ENCODE results near the gene DOK1.

Gene DOK1

GRCh38 chr2:74566754-74567085 lies 12.2 kb downstream of the DOK1 start:
- H3K4me3 ChIP-seq (ENCODE audit: low read depth, low read length): no peak overlapping the region

- H3K4me3 ChIP-seq (ENCODE audit: low read depth, low read length): no peak overlapping the region
Observed at GRCh38 chr2:74567881-74568280, 13.4 kb downstream of the DOK1 start.

DNA sequence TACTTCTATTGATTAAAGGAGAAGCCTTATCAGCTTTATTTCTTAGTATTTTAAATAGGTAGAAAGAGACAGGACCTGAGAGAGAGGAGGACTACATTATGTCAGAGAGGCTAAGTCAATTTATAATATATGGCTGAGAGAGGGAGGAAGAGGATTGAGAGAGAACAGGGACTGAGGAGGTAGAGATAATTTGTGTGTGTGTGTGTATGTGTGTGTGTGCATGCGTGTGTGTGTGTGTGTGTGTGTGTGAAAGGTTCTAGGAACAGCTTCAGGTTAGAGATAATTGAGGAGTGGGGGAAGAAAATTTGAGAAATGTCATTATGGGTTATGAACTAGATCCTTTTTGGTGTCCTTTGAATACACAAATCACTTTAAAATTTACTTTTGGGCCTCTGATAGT lies 15.2 kb downstream of the DOK1 start:
- no peak overlapping the region for H3K4me3 ChIP-seq (ENCODE audit: low read depth, low read length)

DNA sequence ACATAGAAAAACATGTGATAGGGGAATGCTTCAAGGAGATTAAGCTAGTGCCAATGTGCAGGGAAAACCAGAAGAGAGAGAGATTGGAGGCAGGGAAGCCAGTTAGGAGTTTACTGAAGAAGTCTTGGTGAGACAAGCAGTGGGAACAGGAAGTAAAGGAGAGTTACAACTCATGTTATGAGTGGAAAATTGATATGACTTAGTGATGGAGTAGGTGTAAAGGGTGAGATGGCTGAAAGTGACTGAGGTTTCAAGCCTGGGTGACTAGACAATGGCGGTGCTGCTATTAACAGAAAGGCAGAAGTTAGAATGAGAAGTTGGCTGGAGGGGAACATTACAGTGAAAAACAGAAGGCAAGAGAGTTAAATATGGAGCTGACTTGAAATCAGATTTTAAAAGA lies 16.5 kb downstream of the DOK1 start:
- no peak overlapping the region for H3K4me3 ChIP-seq (ENCODE audit: low read depth, low read length)

- no peak overlapping the region for H3K4me3 ChIP-seq (ENCODE audit: low read depth, low read length)
Observed at GRCh38 chr2:74572178-74572925, 17.8 kb downstream of the DOK1 start.

DNA sequence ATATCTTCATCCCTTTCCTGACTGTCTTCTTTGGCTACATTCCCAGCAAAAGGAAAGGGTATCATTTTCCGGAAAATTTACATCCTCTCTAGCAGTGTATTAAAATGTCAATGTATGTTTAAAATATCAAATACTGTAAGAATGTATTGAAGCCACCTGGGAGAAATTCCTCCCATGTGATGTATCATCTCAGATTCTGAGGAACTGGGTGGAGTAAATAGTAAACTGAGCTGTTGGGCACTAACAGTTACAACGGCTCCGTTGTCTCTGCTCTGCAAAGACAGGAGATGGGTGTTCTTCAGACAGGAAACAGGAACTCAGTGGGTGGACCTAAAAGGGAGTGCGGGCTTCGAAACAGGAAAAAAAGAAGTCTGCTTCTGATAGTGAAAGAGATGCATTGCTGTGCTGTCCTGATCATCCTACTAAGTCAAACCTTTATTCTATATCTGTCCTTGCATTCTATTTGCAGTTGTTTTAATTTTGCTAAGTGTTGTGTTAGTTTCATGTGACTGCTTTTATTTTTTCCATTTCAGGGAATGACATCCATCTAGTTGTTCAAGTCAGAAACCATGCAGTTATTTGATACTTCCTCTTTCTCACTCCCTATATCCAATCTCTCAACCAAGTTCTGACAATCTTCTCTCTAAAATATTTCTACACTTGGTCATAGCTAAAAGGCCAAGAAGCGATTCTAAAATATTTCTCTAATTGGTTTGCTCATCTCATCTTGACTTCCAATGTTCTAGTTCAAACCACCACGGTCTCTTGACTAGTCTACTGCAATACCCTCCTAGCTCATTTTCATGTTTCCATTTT lies 19.4 kb downstream of the DOK1 start:
- H3K4me3 ChIP-seq (ENCODE audit: low read depth, low read length): no peak overlapping the region

DNA sequence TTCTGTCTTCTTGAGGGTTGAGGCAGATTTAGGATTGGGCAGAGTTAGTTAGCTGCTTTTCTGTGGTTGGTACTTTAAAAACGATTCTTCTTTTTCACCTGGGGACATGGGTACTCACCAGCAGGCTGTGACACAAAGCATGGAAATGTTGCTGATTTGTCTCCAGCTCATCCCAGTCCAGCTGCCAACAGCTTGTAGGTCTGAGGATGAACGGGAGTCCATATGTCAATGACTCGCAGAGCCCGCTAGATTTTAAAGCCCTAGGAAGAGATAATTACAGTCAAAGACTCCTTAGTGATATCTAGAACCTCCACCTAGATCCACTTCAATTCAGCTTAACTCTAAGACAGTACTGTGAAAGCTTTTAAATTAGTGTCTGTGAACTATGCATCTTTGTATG lies 20.8 kb downstream of the DOK1 start:
- no peak overlapping the region for H3K4me3 ChIP-seq (ENCODE audit: low read depth, low read length)

DNA sequence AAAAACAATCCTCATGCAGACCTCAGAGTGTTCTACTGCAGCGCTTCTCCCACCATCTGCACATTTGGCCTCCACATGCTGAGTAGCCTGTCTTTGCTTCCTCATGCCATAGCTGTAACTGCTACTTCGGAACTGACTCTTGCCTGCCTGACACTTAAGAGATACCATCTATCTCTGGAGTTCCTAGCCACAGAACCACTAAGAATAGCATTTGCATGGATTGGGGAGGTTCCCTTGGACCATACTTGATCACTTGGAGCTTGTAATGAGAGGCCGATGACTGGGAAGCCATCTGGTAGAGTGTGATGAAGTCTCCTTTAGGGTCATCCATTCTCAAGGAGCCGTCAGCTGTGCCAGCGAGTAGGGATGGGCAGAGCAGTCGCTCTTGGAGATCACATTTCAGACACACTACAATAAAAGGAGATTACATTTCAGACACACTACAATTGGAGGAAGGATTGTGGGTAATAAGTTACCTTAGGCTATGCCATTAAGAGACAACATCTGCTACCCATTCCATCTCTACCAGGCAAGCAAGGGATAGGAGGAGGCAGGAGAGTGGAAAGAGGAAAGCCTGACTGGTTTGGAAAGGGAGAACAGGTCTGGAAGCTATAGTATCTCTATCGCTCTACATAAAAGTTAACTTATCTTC lies 21.8 kb downstream of the DOK1 start:
- no peak overlapping the region for H3K4me3 ChIP-seq (ENCODE audit: low read depth, low read length)

GRCh38 chr2:74576863-74577229 lies 22.3 kb downstream of the DOK1 start:
- H3K4me3 ChIP-seq (ENCODE audit: low read depth, low read length): no peak overlapping the region

GRCh38 chr2:74577448-74577847 lies 22.9 kb downstream of the DOK1 start:
- no peak overlapping the region for H3K4me3 ChIP-seq (ENCODE audit: low read depth, low read length)

DNA sequence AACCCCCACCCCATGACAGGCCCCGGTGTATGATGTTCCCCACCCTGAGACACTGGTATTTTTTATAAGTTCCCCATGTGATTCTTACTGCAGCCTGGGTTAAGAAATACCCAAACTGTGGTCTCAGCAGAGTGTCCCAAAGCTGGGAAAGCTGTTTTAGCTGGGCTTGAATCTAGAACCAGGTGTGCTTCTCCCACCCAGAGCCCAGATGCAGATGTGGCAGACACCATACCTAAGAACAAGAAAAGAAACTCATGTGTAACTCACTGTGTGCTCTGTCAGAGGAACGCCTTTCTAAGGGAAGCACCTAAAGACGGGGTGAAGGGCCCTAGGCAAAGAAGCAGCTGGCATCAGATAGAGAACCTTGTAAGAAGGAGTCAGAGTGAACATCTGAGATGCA lies 23.9 kb downstream of the DOK1 start:
- H3K4me3 ChIP-seq (ENCODE audit: low read depth, low read length): no peak overlapping the region

DNA sequence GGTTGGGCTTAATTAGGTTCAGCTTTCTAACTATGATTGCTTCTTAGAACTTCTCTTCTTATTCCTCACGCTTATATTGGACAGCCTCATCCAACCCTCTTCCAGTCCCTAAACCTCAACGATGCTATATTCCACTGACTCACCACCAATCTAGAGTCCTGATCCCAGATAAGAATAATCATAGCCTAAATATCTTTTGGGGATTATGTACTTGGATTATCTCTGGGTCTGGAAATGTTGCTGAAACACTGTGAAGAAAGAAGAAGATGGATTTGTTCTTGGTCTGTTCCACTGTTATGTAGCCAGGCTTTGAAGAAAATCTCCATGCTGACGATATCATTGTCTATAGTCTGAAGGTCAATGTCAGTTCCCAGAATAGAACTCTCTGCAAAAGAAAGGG lies 26.9 kb downstream of the DOK1 start:
- no peak overlapping the region for H3K4me3 ChIP-seq (ENCODE audit: low read depth, low read length)

- no peak overlapping the region for H3K4me3 ChIP-seq (ENCODE audit: low read depth, low read length)
Observed at GRCh38 chr2:74582184-74582583, 27.7 kb downstream of the DOK1 start.

GRCh38 chr2:74583504-74583903 lies 29.0 kb downstream of the DOK1 start:
- H3K4me3 ChIP-seq (ENCODE audit: low read depth, low read length): no peak overlapping the region

- H3K4me3 ChIP-seq (ENCODE audit: low read depth, low read length): no peak overlapping the region
Observed at GRCh38 chr2:74584088-74584645, 29.6 kb downstream of the DOK1 start.

DNA sequence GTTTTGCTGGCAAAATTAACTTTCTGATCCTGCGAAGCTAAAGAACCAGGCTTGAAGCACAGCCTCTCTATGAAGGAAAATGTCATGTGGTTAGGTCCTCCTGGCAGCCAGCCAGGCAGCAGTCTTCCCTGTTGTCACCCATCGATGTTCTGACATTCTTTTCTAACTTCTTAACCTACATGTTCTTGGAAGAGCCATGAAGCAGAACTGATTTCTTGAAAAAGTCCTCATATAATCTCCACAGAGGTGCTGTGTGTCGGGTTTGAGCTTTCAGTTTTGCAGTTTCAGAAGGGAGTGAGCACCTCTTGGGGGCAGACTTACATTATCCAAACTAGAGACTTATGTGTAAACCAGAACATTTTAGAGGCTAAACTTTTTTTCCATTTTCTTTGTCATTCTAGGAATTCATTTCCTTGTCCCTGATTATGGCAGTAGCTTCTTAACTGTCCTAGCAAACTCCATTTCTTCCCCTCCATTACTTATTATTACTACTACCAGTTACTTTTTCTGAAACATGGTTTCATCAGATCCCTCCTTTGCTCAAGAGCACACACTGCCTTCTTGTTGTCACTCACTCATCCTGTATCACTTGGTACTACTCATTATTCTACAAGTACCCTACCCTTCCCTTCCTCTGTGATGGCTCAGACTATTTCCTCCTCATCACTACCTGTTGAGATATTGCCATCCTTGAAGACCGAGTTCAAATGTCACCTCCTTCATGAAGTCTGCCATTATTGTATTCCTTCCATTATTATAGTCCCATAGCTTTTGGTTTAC lies 31.1 kb downstream of the DOK1 start:
- no peak overlapping the region for H3K4me3 ChIP-seq (ENCODE audit: low read depth, low read length)

- H3K4me3 ChIP-seq (ENCODE audit: low read depth, low read length): no peak overlapping the region
Observed at GRCh38 chr2:74587664-74588277, 33.3 kb downstream of the DOK1 start.

DNA sequence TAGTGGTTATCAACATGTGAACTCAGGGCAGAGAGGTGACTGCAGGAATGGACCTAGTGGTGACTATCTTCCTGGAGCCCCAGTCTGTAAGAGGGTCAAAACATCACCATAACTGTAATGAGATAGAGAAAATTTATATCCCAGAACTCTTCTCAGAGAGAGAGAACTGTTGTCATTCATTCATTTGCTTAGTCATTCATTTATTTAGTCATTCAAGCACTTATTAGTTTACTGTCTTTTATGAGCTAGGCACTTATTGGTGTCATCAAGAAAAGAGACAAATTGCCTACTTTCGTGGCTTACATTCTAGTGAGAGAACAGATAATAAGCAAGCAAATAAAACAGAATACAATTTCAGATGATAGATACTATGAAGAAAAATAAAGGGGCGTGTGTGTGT lies 34.1 kb downstream of the DOK1 start:
- H3K4me3 ChIP-seq (ENCODE audit: low read depth, low read length): no peak overlapping the region

- H3K4me3 ChIP-seq (ENCODE audit: low read depth, low read length): no peak overlapping the region
Observed at GRCh38 chr2:74593826-74594772, 39.6 kb downstream of the DOK1 start.

Data from iPS-11a (cell line).